ENCODE data around the gene NCR2.

Gene NCR2

GRCh38 chr6:41386594-41386993 is 51.2 kb downstream of the NCR2 start:
- Histone ChIP-seq H3K9me3 (ENCODE audit: control extremely low read depth in 1 of 5, control insufficient read depth in 4 of 5, insufficient read depth in 2 of 5, low read depth in 1 of 5, low read length in 4 of 5) (peaks cover 0 to 4% (median 0%) of the 10 kb centered on the region in 5 experiments), H3K36me3 (ENCODE audit: control insufficient read depth in 4 of 4, insufficient read depth in 4 of 4, low read length in 3 of 4) (no peaks in the 10 kb centered on the region), H3K27me3 (replicated peaks in 2 of 5; ENCODE audit: control insufficient read depth in 4 of 5, insufficient read depth in 5 of 5, low read length in 4 of 5) (peaks cover 2 to 17% (median 6%) of the 10 kb centered on the region in 5 experiments), H3K4me1 (ENCODE audit: control extremely low read depth in 1 of 4, control insufficient read depth in 4 of 4, insufficient read depth in 4 of 4, low read length in 3 of 4) (peaks cover 0 to 9% (median 2%) of the 10 kb centered on the region in 4 experiments), H3K4me3 (ENCODE audit: control insufficient read depth in 1 of 7, extremely low read depth in 1 of 7, insufficient read depth in 4 of 7, low read depth in 2 of 7, low read length in 6 of 7) (no peak overlapping the region), H3K27ac (ENCODE audit: insufficient read depth in 1 of 2, low read depth in 1 of 2, low read length in 2 of 2, poor library complexity in 1 of 2, severe bottlenecking in 2 of 2) (no peak overlapping the region)
- WGBS (ENCODE audit: insufficient coverage): 69% methylated on average over 2 of the region's 2 CpGs
- no peak for DNase-seq
- CTCF ChIA-PET: interaction anchor here (1.2 to 1.4 kb wide), 2 partner anchors 15 to 19 kb away, joined by 3 to 5 read pairs; no protein-coding TSS in a partner anchor
- POLR2A ChIA-PET: no interaction called here

GRCh38 chr6:41392246-41392645 is 56.8 kb downstream of the NCR2 start:
- 27% methylated on average over 2 of the region's 4 CpGs for WGBS (ENCODE audit: insufficient coverage)
- DNase-seq: peak in 2 of 3 donors; percentile 50 to 57
- CTCF ChIA-PET: interaction anchor here (0.9 to 2.1 kb wide), 6 partner anchors 9 to 71 kb away, joined by 3 to 9 read pairs (median 4); no protein-coding TSS in a partner anchor
- Histone ChIP-seq H3K36me3 (ENCODE audit: control insufficient read depth in 4 of 4, insufficient read depth in 4 of 4, low read length in 3 of 4) (no peaks in the 10 kb centered on the region), H3K27me3 (replicated peaks in 2 of 5; ENCODE audit: control insufficient read depth in 4 of 5, insufficient read depth in 5 of 5, low read length in 4 of 5) (peaks cover 2 to 25% (median 13%) of the 10 kb centered on the region in 5 experiments), H3K4me1 (ENCODE audit: control extremely low read depth in 1 of 4, control insufficient read depth in 4 of 4, insufficient read depth in 4 of 4, low read length in 3 of 4) (no peaks in the 10 kb centered on the region), H3K9me3 (ENCODE audit: control extremely low read depth in 1 of 5, control insufficient read depth in 4 of 5, insufficient read depth in 2 of 5, low read depth in 1 of 5, low read length in 4 of 5) (peaks cover 0 to 15% (median 8%) of the 10 kb centered on the region in 5 experiments), H3K27ac (ENCODE audit: insufficient read depth in 1 of 2, low read depth in 1 of 2, low read length in 2 of 2, poor library complexity in 1 of 2, severe bottlenecking in 2 of 2) (no peak overlapping the region), H3K4me3 (ENCODE audit: control insufficient read depth in 1 of 7, extremely low read depth in 1 of 7, insufficient read depth in 4 of 7, low read depth in 2 of 7, low read length in 6 of 7) (no peak overlapping the region)
- POLR2A ChIA-PET: no interaction called here

GRCh38 chr6:41396335-41396734 is 60.9 kb downstream of the NCR2 start:
- H3K27ac ChIP-seq (ENCODE audit: insufficient read depth in 1 of 2, low read depth in 1 of 2, low read length in 2 of 2, poor library complexity in 1 of 2, severe bottlenecking in 2 of 2): no peak overlapping the region
- H3K4me1 ChIP-seq (ENCODE audit: control extremely low read depth in 1 of 4, control insufficient read depth in 4 of 4, insufficient read depth in 4 of 4, low read length in 3 of 4): no peaks in the 10 kb centered on the region
- CTCF ChIA-PET: interaction anchor here (7.4 kb wide), 1 partner anchor 27 kb away, joined by 41 read pairs; no protein-coding TSS in a partner anchor
- POLR2A ChIA-PET: no interaction called here
- no peak overlapping the region for H3K4me3 ChIP-seq (ENCODE audit: control insufficient read depth in 1 of 7, extremely low read depth in 1 of 7, insufficient read depth in 4 of 7, low read depth in 2 of 7, low read length in 6 of 7)
- no CpG with 5 or more reads among the region's 5 CpGs for WGBS (ENCODE audit: insufficient coverage)
- DNase-seq: no peak
- peaks cover 2 to 14% (median 8%) of the 10 kb centered on the region in 5 experiments for H3K27me3 ChIP-seq (replicated peaks in 2 of 5; ENCODE audit: control insufficient read depth in 4 of 5, insufficient read depth in 5 of 5, low read length in 4 of 5)
- no peaks in the 10 kb centered on the region for H3K36me3 ChIP-seq (ENCODE audit: control insufficient read depth in 4 of 4, insufficient read depth in 4 of 4, low read length in 3 of 4)
- peaks cover 0 to 20% (median 6%) of the 10 kb centered on the region in 5 experiments for H3K9me3 ChIP-seq (ENCODE audit: control extremely low read depth in 1 of 5, control insufficient read depth in 4 of 5, insufficient read depth in 2 of 5, low read depth in 1 of 5, low read length in 4 of 5)

DNA sequence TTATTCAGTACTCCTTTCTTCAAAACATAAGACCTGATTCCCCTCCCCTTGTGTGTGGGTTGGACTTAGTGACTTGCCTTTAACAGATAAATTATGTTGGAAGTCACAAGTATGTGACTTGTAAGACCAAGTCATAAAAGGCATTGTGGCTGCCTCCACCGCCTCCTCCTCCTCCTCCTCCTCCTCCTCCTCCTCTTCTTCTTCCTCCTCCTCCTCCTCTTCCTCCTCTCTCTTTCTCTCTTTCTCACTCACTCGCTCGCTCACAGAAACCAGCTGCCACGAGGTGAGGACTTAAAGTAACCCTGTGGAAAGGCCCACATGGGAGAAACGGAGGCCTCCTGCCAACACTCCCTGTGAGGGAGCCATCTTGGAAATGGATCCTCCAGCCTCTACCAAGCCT is 64.0 kb downstream of the NCR2 start:
- POLR2A ChIA-PET: no interaction called here

More for the DNA sequence above, 64.0 kb downstream of the NCR2 start:
- Histone ChIP-seq H3K36me3 (ENCODE audit: control insufficient read depth in 4 of 4, insufficient read depth in 4 of 4, low read length in 3 of 4) (no peaks in the 10 kb centered on the region), H3K9me3 (ENCODE audit: control extremely low read depth in 1 of 5, control insufficient read depth in 4 of 5, insufficient read depth in 2 of 5, low read depth in 1 of 5, low read length in 4 of 5) (peaks cover 0 to 17% (median 6%) of the 10 kb centered on the region in 5 experiments), H3K27ac (ENCODE audit: insufficient read depth in 1 of 2, low read depth in 1 of 2, low read length in 2 of 2, poor library complexity in 1 of 2, severe bottlenecking in 2 of 2) (no peak overlapping the region), H3K27me3 (replicated peaks in 2 of 5; ENCODE audit: control insufficient read depth in 4 of 5, insufficient read depth in 5 of 5, low read length in 4 of 5) (peaks cover 0 to 11% (median 7%) of the 10 kb centered on the region in 5 experiments), H3K4me3 (ENCODE audit: control insufficient read depth in 1 of 7, extremely low read depth in 1 of 7, insufficient read depth in 4 of 7, low read depth in 2 of 7, low read length in 6 of 7) (no peak overlapping the region), H3K4me1 (ENCODE audit: control extremely low read depth in 1 of 4, control insufficient read depth in 4 of 4, insufficient read depth in 4 of 4, low read length in 3 of 4) (no peaks in the 10 kb centered on the region)
- no peak for DNase-seq
- CTCF ChIA-PET: interaction anchor here (1.4 to 7.4 kb wide), 2 partner anchors 24 to 32 kb away, joined by 3 to 41 read pairs; no protein-coding TSS in a partner anchor
- WGBS (ENCODE audit: insufficient coverage): no CpG with 5 or more reads among the region's 5 CpGs

All from common myeloid progenitor, CD34-positive (primary cell).